Neuron (in vitro differentiated cells): ENCODE data around the gene MNT.
A peak's percentile ranks its signal among the peaks of the same experiment; 100 is the strongest.
"Not testable (repeated sequence)": the region's sequence is repeated elsewhere in the genome, so short reads cannot be mapped to it uniquely, and the experiment has no call there.

Experiments used
- H2AFZ ChIP-seq: one replicate; pipeline ENCODE4 v1.6.1; 2013; ENCODE audit warnings: low read depth, mild to moderate bottlenecking, inconsistent platforms, low read length, moderate library complexity
- H3K27me3 ChIP-seq: one replicate; pipeline ENCODE4 v1.6.1; 2013; ENCODE audit warnings: low read length; ENCODE audit not compliant: insufficient read depth
- H3K36me3 ChIP-seq: one replicate; pipeline ENCODE4 v1.6.1; 2013; ENCODE audit warnings: low read length; ENCODE audit not compliant: insufficient read depth
- H3K4me1 ChIP-seq: one replicate; pipeline ENCODE4 v1.6.1; 2013; ENCODE audit warnings: low read length; ENCODE audit not compliant: insufficient read depth
- H3K4me3 ChIP-seq: 2 replicates; pipeline ENCODE4 v1.5.1; 2013; ENCODE audit warnings: mild to moderate bottlenecking, low read length, moderate library complexity
- H3K9me3 ChIP-seq: one replicate; pipeline ENCODE4 v1.6.1; 2013; ENCODE audit warnings: low read length

The MNT gene, protein sequence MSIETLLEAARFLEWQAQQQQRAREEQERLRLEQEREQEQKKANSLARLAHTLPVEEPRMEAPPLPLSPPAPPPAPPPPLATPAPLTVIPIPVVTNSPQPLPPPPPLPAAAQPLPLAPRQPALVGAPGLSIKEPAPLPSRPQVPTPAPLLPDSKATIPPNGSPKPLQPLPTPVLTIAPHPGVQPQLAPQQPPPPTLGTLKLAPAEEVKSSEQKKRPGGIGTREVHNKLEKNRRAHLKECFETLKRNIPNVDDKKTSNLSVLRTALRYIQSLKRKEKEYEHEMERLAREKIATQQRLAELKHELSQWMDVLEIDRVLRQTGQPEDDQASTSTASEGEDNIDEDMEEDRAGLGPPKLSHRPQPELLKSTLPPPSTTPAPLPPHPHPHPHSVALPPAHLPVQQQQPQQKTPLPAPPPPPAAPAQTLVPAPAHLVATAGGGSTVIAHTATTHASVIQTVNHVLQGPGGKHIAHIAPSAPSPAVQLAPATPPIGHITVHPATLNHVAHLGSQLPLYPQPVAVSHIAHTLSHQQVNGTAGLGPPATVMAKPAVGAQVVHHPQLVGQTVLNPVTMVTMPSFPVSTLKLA

DNA sequence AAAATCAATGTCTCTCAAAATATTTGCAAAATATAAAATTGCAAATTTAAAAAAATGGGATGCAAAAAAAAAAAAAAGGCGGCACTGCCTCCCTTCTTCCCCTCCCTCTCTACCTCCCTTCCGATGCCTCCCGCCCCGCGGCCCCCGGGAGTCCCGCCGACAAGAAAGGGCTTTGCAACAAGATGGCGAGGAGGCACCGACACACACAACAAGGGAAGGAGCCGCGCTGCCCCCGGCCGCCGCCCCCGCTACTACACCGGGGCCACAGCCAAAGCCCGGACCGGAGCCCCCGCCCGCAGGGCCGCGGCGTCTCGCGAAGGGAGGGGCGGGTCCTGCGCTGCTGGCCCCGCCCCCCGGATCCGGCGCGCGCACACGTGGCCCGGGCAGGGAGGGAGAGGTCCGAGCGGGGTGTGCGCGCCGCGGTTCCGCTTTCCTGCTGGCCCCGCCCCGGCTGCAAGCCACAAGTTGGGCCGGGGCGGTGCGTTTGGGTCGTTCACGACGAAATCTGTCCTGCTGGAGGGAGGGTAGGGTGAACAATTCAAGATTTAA, at the start of gene MNT:
MNT (minus strand) TSS at position 184 of the 549 bp plus-strand sequence. CDS start 348 bp downstream, outside the sequence.
- peaks cover 4% of the 10 kb centered on the region for H3K36me3 ChIP-seq
- peaks cover 37% of the 10 kb centered on the region for H3K4me1 ChIP-seq
- H3K9me3 ChIP-seq = no peaks in the 10 kb centered on the region
- peak within 1 kb of the TSS; percentile 31 for H2AFZ ChIP-seq
- H3K4me3 ChIP-seq = peak within 1 kb of the TSS; percentile 96
- H3K27me3 ChIP-seq = no peaks in the 10 kb centered on the region

- peaks cover 2% of the 10 kb centered on the region for H3K9me3 ChIP-seq
- no peaks in the 10 kb centered on the region for H3K4me1 ChIP-seq
- H3K4me3 ChIP-seq = no peak overlapping the region
- H3K36me3 ChIP-seq = peaks cover 7% of the 10 kb centered on the region
- H3K27me3 ChIP-seq = no peaks in the 10 kb centered on the region
- H2AFZ ChIP-seq = no peak overlapping the region
Observed at GRCh38 chr17:2450016-2450650, 49.3 kb upstream of the MNT start.

- Histone ChIP-seq H3K4me3 (no peak overlapping the region), H3K36me3 (peaks cover 10% of the 10 kb centered on the region), H3K27me3 (no peaks in the 10 kb centered on the region), H3K9me3 (peaks cover 2% of the 10 kb centered on the region), H2AFZ (no peak overlapping the region), H3K4me1 (no peaks in the 10 kb centered on the region)
Observed at GRCh38 chr17:2449486-2449885, 48.6 kb upstream of the MNT start.

GRCh38 chr17:2447479-2447878, 46.6 kb upstream of the MNT start:
- H2AFZ ChIP-seq, H3K27me3 ChIP-seq, H3K36me3 ChIP-seq, H3K9me3 ChIP-seq, H3K4me1 ChIP-seq, H3K4me3 ChIP-seq: not testable (repeated sequence)

DNA sequence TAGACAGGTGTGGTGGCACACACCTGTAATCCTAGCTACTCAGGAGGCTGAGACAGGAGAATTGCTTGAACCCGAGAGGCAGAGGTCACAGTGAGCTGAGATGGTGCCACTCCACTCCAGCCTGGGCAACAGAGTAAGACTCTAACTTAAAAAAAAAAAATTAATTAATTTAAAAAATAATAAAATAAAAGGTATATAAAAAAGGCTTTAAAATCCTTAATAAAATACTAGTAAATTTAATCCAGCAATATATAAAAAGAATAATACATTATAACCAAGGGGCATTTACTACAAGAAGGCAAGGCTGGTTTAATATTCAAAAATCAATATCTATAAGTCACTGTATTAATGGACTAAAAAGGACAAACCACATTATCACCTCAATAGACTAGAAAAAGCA, 44.8 kb upstream of the MNT start:
- Histone ChIP-seq H3K4me3 (no peak overlapping the region), H2AFZ (no peak overlapping the region), H3K9me3 (peaks cover 5% of the 10 kb centered on the region), H3K27me3 (no peaks in the 10 kb centered on the region), H3K4me1 (peaks cover 5% of the 10 kb centered on the region), H3K36me3 (peaks cover 15% of the 10 kb centered on the region)

GRCh38 chr17:2444382-2444781, 43.5 kb upstream of the MNT start:
- Histone ChIP-seq H3K4me1 (peaks cover 5% of the 10 kb centered on the region), H3K36me3 (peaks cover 17% of the 10 kb centered on the region), H3K4me3 (no peak overlapping the region), H2AFZ (no peak overlapping the region), H3K27me3 (no peaks in the 10 kb centered on the region), H3K9me3 (peaks cover 5% of the 10 kb centered on the region)

DNA sequence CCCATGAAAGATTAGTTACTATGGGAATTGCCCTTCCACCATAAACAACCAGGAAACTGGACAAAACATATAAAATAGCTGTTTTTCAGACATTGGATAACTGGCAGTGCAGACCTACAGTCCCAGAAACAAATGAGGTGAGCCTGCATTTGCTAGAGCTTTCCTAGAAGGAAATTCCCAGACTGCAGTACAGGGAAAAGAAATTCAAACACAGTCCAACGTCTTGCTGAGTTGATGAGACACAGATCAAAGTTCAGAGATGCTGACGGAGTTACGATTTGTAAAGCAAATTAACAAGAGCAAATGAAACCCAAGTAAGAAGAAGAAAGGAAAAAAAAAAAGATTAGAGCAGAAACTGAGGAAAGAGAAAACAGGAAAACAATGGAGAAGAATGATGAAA, 41.3 kb upstream of the MNT start:
- H3K4me3 ChIP-seq = no peak overlapping the region
- no peaks in the 10 kb centered on the region for H3K27me3 ChIP-seq
- H2AFZ ChIP-seq = no peak overlapping the region
- H3K4me1 ChIP-seq = peaks cover 5% of the 10 kb centered on the region
- H3K9me3 ChIP-seq = peaks cover 5% of the 10 kb centered on the region
- H3K36me3 ChIP-seq = peaks cover 29% of the 10 kb centered on the region

GRCh38 chr17:2440930-2441329, 40.1 kb upstream of the MNT start:
- no peak overlapping the region for H3K4me3 ChIP-seq
- H3K9me3 ChIP-seq = peaks cover 3% of the 10 kb centered on the region
- peaks cover 14% of the 10 kb centered on the region for H3K4me1 ChIP-seq
- H3K27me3 ChIP-seq = no peaks in the 10 kb centered on the region
- no peak overlapping the region for H2AFZ ChIP-seq
- peaks cover 31% of the 10 kb centered on the region for H3K36me3 ChIP-seq

GRCh38 chr17:2439997-2440396, 39.1 kb upstream of the MNT start:
- H3K36me3 ChIP-seq = peaks cover 27% of the 10 kb centered on the region
- peaks cover 19% of the 10 kb centered on the region for H3K4me1 ChIP-seq
- not testable (repeated sequence) for H3K9me3 ChIP-seq, H3K4me3 ChIP-seq, H2AFZ ChIP-seq, H3K27me3 ChIP-seq

- Histone ChIP-seq H2AFZ (no peak overlapping the region), H3K4me1 (peaks cover 31% of the 10 kb centered on the region), H3K9me3 (peaks cover 3% of the 10 kb centered on the region), H3K27me3 (no peaks in the 10 kb centered on the region), H3K4me3 (no peak overlapping the region), H3K36me3 (peaks cover 26% of the 10 kb centered on the region)
Observed at GRCh38 chr17:2438823-2439222, 38.0 kb upstream of the MNT start.

DNA sequence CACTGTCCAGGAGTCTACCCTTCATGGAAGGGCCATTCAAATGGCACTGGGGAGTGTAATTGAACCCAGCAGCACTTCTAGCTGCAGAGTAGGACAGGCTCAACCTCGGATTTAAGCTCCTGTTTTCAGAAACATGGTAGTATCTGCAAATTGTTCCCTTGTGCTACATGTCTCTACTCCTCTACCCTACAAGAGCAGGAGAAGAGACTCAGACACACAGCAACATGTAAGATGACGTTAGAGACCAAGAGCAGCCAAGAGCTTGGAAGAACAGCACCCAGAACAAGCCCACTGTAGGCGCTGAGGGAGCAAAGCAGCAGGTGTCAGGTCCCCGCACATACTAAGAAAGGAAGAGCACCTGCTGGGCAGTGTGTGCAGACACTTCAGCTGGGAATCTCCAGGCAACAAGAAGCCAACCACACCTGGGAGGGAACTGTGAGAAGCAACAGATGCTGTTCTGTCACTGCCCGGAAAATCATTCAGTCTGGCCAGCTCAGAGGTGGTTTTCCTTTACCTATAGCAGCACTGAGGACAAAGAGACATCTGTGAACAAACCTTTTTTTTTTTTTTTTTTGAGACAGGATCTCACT, 35.6 kb upstream of the MNT start:
- Histone ChIP-seq H3K4me1 (peaks cover 34% of the 10 kb centered on the region), H3K4me3 (no peak overlapping the region), H3K36me3 (peaks cover 32% of the 10 kb centered on the region), H2AFZ (no peak overlapping the region), H3K27me3 (no peaks in the 10 kb centered on the region), H3K9me3 (peaks cover 3% of the 10 kb centered on the region)

GRCh38 chr17:2435862-2436261, 35.0 kb upstream of the MNT start:
- Histone ChIP-seq H3K9me3 (no peaks in the 10 kb centered on the region), H3K4me3 (peak overlapping the region; percentile 28), H3K36me3 (peaks cover 26% of the 10 kb centered on the region), H3K4me1 (peaks cover 34% of the 10 kb centered on the region), H3K27me3 (no peaks in the 10 kb centered on the region), H2AFZ (peak overlapping the region; percentile 1)
